OCI-LY1 (cell line): ENCODE measurements around the gene ST8SIA1.

Experiments
- H2AFZ ChIP-seq: fragments of 200-600 bp; sonication (generic), shearing (Covaris generic); 2 replicates; pipeline ENCODE4 v1.6.0; 2014; ENCODE audit warnings: antibody characterized with exemption, mild to moderate bottlenecking, low read length
- H3F3A ChIP-seq: fragments of 200-600 bp; sonication (generic), shearing (Covaris generic); 2 replicates; pipeline ENCODE4 v1.6.0; 2014; ENCODE audit warnings: mild to moderate bottlenecking, antibody characterized with exemption, low read length, moderate library complexity; ENCODE audit not compliant: insufficient read depth
- H3K27ac ChIP-seq: fragments of 200-600 bp; sonication (generic); 2 replicates; pipeline ENCODE4 v1.5.1; 2014; ENCODE audit warnings: low read length, mixed run types, mild to moderate bottlenecking, low read depth; ENCODE audit not compliant: poor library complexity, severe bottlenecking
- H3K27me3 ChIP-seq: fragments of 200-600 bp; sonication (generic); 2 replicates; pipeline ENCODE4 v1.6.0; 2014; ENCODE audit warnings: antibody characterized with exemption, mild to moderate bottlenecking, low read length, moderate library complexity; ENCODE audit not compliant: insufficient read depth
- H3K36me3 ChIP-seq: fragments of 200-600 bp; sonication (generic); 2 replicates; pipeline ENCODE4 v1.6.1; 2014; ENCODE audit warnings: mild to moderate bottlenecking, antibody characterized with exemption, low read length, moderate library complexity, mixed read lengths; ENCODE audit not compliant: insufficient read depth
- H3K4me1 ChIP-seq: fragments of 200-600 bp; sonication (generic); 2 replicates; pipeline ENCODE4 v1.5.1; 2014; ENCODE audit warnings: mild to moderate bottlenecking, low read length, moderate library complexity; ENCODE audit not compliant: insufficient read depth, severe bottlenecking
- H3K4me2 ChIP-seq: fragments of 200-600 bp; sonication (generic), shearing (Covaris generic); 2 replicates; pipeline ENCODE4 v1.6.1; 2014; ENCODE audit warnings: low read length
- H3K4me3 ChIP-seq: fragments of 200-600 bp; sonication (generic); 2 replicates; pipeline ENCODE4 v1.5.1; 2014; ENCODE audit warnings: low read length, low read depth, mild to moderate bottlenecking, mixed read lengths; ENCODE audit not compliant: poor library complexity, severe bottlenecking
- H3K79me2 ChIP-seq: fragments of 200-600 bp; shearing (Covaris generic); 2 replicates; pipeline ENCODE4 v1.6.1; 2016; ENCODE audit warnings: mixed run types, low read length, mixed read lengths; ENCODE audit not compliant: insufficient read depth
- H3K9ac ChIP-seq: fragments of 200-600 bp; sonication (generic), shearing (Covaris generic); 2 replicates; pipeline ENCODE4 v1.6.1; 2014; ENCODE audit warnings: mild to moderate bottlenecking, low read length, mixed read lengths
- H3K9me2 ChIP-seq: fragments of 200-600 bp; sonication (generic), shearing (Covaris generic); 2 replicates; pipeline ENCODE4 v1.6.1; 2014; ENCODE audit warnings: low read depth, mild to moderate bottlenecking, low read length, mixed read lengths
- H3K9me3 ChIP-seq: fragments of 200-600 bp; shearing (Covaris generic); 2 replicates; pipeline ENCODE4 v1.6.1; 2014; ENCODE audit warnings: low read length, mixed read lengths
- H4K20me1 ChIP-seq: fragments of 200-600 bp; sonication (generic), shearing (Covaris generic); 2 replicates; pipeline ENCODE4 v1.6.0; 2016; ENCODE audit warnings: mild to moderate bottlenecking, low read length; ENCODE audit not compliant: insufficient read depth
- EZH2 ChIP-seq: fragments of 200-600 bp; sonication (generic), shearing (Covaris generic); IDR thresholded peaks from 2 replicates; pipeline ENCODE4 v1.8.0; 2017; ENCODE audit warnings: borderline replicate concordance, mixed run types, mild to moderate bottlenecking, antibody characterized with exemption, low read length, moderate library complexity, mixed read lengths
- TF ChIP-seq, protein P1 (sequence below): fragments of 200-600 bp; sonication (generic), shearing (Covaris generic); IDR thresholded peaks from 2 replicates; pipeline ENCODE4 v1.5.1; 2017; ENCODE audit warnings: mild to moderate bottlenecking, antibody characterized with exemption, low read length, moderate library complexity, mixed read lengths

Gene ST8SIA1

DNA sequence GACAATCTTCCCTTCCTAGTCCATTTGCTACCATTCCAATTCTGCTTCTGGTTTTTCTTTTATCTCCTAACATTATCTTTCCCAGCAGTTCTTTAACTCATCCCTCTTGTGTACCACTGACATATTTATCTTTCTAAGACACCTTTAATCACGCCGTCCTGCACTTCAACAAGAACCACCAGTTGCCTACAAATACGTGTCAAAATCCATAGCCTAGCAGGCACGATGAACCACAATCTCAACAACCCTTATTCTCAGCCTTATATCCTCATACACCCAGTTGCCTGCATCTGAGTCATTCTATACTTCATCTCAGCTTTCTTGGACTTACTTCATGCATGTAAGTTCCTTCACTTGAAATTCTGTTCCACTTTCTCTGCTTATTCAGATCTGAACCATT lies 16.4 kb upstream of the ST8SIA1 start:
- Histone ChIP-seq H3K9me3 (no peaks in the 10 kb centered on the region), H3K36me3 (no peaks in the 10 kb centered on the region), H3K4me2 (no peak overlapping the region), H3K4me3 (no peak overlapping the region), H4K20me1 (no peaks in the 10 kb centered on the region), H2AFZ (no peak overlapping the region), H3K4me1 (no peaks in the 10 kb centered on the region), H3K79me2 (no peaks in the 10 kb centered on the region), H3K27ac (no peak overlapping the region), H3K9ac (no peak overlapping the region), H3K27me3 (no peaks in the 10 kb centered on the region), H3F3A (no peaks in the 10 kb centered on the region), H3K9me2 (no peaks in the 10 kb centered on the region)
- TF ChIP-seq, protein P1, sequence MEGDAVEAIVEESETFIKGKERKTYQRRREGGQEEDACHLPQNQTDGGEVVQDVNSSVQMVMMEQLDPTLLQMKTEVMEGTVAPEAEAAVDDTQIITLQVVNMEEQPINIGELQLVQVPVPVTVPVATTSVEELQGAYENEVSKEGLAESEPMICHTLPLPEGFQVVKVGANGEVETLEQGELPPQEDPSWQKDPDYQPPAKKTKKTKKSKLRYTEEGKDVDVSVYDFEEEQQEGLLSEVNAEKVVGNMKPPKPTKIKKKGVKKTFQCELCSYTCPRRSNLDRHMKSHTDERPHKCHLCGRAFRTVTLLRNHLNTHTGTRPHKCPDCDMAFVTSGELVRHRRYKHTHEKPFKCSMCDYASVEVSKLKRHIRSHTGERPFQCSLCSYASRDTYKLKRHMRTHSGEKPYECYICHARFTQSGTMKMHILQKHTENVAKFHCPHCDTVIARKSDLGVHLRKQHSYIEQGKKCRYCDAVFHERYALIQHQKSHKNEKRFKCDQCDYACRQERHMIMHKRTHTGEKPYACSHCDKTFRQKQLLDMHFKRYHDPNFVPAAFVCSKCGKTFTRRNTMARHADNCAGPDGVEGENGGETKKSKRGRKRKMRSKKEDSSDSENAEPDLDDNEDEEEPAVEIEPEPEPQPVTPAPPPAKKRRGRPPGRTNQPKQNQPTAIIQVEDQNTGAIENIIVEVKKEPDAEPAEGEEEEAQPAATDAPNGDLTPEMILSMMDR = no peak
- no peak for TF ChIP-seq EZH2

DNA sequence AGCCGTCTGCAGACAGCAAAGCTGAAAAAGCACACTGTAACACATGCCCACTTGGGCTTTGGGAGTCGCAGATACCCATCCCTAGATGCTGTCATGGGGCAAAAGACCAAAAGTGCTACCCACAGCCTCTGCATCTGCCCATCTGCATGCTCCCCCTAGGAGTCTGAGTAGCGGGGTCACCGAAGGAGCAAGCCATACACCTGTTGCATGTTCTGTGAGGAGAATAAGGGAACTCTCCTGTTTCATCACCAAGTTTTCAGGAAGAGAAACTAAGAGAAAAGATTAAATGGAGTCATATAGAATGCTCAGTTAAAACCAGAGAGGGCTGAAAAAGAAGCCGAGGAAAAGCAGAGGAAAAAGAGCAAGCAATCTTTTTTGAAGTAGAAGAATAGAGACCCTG lies 13.7 kb upstream of the ST8SIA1 start:
- H3K9ac ChIP-seq = no peak overlapping the region
- no peaks in the 10 kb centered on the region for H3K79me2 ChIP-seq
- H3K9me3 ChIP-seq = no peaks in the 10 kb centered on the region
- no peaks in the 10 kb centered on the region for H3K9me2 ChIP-seq
- no peaks in the 10 kb centered on the region for H3K27me3 ChIP-seq
- no peak overlapping the region for H3K4me2 ChIP-seq
- TF ChIP-seq, protein P1 = no peak
- TF ChIP-seq EZH2 = no peak
- H3K27ac ChIP-seq = no peak overlapping the region
- no peaks in the 10 kb centered on the region for H3F3A ChIP-seq
- no peaks in the 10 kb centered on the region for H3K36me3 ChIP-seq
- H4K20me1 ChIP-seq = no peaks in the 10 kb centered on the region
- no peaks in the 10 kb centered on the region for H3K4me1 ChIP-seq
- H2AFZ ChIP-seq = no peak overlapping the region
- no peak overlapping the region for H3K4me3 ChIP-seq

DNA sequence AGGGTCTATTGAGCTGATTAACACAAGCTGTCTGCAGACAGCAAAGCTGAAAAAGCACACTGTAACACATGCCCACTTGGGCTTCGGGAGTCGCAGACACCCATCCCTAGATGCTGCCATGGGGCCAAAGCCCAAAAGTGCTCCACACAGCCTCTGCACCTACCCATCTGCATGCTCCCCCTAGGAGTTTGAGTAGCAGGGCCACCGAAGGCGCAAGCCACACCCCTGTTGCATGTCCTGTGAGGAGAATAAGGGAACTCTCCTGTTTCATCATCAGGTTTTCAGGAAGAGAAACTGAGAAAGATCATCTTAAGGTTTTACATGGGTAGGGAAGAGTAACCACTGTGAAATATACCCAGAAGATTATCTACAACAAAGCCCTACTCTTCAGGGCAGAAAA lies 5.6 kb upstream of the ST8SIA1 start:
- Histone ChIP-seq H3K27me3 (no peaks in the 10 kb centered on the region), H3K4me2 (no peak overlapping the region), H3K36me3 (no peaks in the 10 kb centered on the region), H2AFZ (no peak overlapping the region), H3K27ac (no peak overlapping the region), H3F3A (no peaks in the 10 kb centered on the region), H3K9me3 (no peaks in the 10 kb centered on the region), H3K9ac (no peak overlapping the region), H3K4me3 (no peak overlapping the region), H3K9me2 (no peaks in the 10 kb centered on the region), H4K20me1 (no peaks in the 10 kb centered on the region), H3K4me1 (peaks cover 1% of the 10 kb centered on the region), H3K79me2 (no peaks in the 10 kb centered on the region)
- TF ChIP-seq, protein P1 = no peak
- TF ChIP-seq EZH2 = no peak
